Ascending aorta (tissue), 2 donors: Measurements from ENCODE around the gene CSTF1. TPM values are rescaled to one million over a fixed set of nuclear protein-coding genes. Genes with fewer than 3 reads are reported as not detected.

ENCODE experiments used
- DNase-seq, 2 donors: peaks; one replicate each; pipeline ENCODE4 v3.0.0-alpha.2; 2019; ENCODE audit warnings: low spot score in 2 of 2
- H3K27ac ChIP-seq, 2 donors: fragments of 200-600 bp; sonication (generic); one replicate each; pipeline ENCODE4 v1.5.1; 2016 to 2017; ENCODE audit warnings: mild to moderate bottlenecking in 1 of 2
- H3K27me3 ChIP-seq: fragments of 200-600 bp; sonication (generic); one replicate; pipeline ENCODE4 v1.5.1; 2017
- H3K36me3 ChIP-seq, 2 donors: fragments of 200-600 bp; sonication (generic); one replicate each; pipeline ENCODE4 v1.5.1; 2016
- H3K4me1 ChIP-seq, 2 donors: fragments of 200-600 bp; sonication (generic); one replicate each; pipeline ENCODE4 v1.5.1; 2016 to 2017; ENCODE audit warnings: mild to moderate bottlenecking in 1 of 2
- H3K4me3 ChIP-seq, 2 donors: fragments of 200-600 bp; sonication (generic); one replicate each; pipeline ENCODE4 v1.5.1; 2016 to 2017; ENCODE audit warnings: mild to moderate bottlenecking in 1 of 2
- H3K9me3 ChIP-seq, 2 donors: fragments of 200-600 bp; sonication (generic); one replicate each; pipeline ENCODE4 v1.5.1; 2016
- CTCF ChIP-seq, 3 experiments: fragments of 200-600 bp in 2 of 3; fragments of 450-650 bp in 1 of 3; sonication (generic) in 2 of 3; IDR thresholded peaks; one replicate each; pipeline ENCODE4 v1.5.1; 2016 to 2019; ENCODE audit warnings: antibody characterized with exemption in 3 of 3, mild to moderate bottlenecking in 1 of 3, moderate library complexity in 1 of 3
- intact Hi-C: fragments of 100-400 bp; cut with DNase I; formaldehyde crosslinking; loops from one replicate; pipeline ENCODE4 v1.15.1; 2023
- total RNA-seq: library from RNA; depleted of rRNA; stranded (reverse); fragments of >200 nt; gene quantifications from one replicate; pipeline ENCODE4 v1.1.0, GENCODE V29; 2016

CSTF1 gene
- total RNA-seq, 1 donor from 2014 or later: 13.7 TPM

- TF ChIP-seq CTCF (IDR thresholded peaks at IDR 0.05): no peak
- no peaks in the 10 kb centered on the region for H3K9me3 ChIP-seq
- no peaks in the 10 kb centered on the region for H3K4me1 ChIP-seq
- intact Hi-C loops: no loop called here
- H3K4me3 ChIP-seq: no peak overlapping the region
- no peaks in the 10 kb centered on the region for H3K36me3 ChIP-seq
- no peak for DNase-seq
- no peaks in the 10 kb centered on the region for H3K27me3 ChIP-seq
- H3K27ac ChIP-seq: no peak overlapping the region
These were observed 38.0 kb downstream of the CSTF1 start for GRCh38 chr20:56430461-56430860.

- intact Hi-C loops: no loop called here
- Histone ChIP-seq H3K36me3 (no peaks in the 10 kb centered on the region), H3K9me3 (no peaks in the 10 kb centered on the region), H3K4me3 (no peak overlapping the region), H3K27me3 (no peaks in the 10 kb centered on the region), H3K4me1 (no peaks in the 10 kb centered on the region), H3K27ac (no peak overlapping the region)
- TF ChIP-seq CTCF (IDR thresholded peaks at IDR 0.05): no peak
- DNase-seq: no peak
These were observed 38.5 kb downstream of the CSTF1 start for GRCh38 chr20:56430957-56431356.

GRCh38 chr20:56431471-56431870, 39.0 kb downstream of the CSTF1 start:
- no peak overlapping the region for H3K4me3 ChIP-seq
- no peak overlapping the region for H3K27ac ChIP-seq
- H3K9me3 ChIP-seq: no peaks in the 10 kb centered on the region
- no peaks in the 10 kb centered on the region for H3K27me3 ChIP-seq
- H3K36me3 ChIP-seq: no peaks in the 10 kb centered on the region
- TF ChIP-seq CTCF (IDR thresholded peaks at IDR 0.05): no peak
- no peaks in the 10 kb centered on the region for H3K4me1 ChIP-seq
- intact Hi-C loops: no loop called here
- DNase-seq: no peak

- H3K4me1 ChIP-seq: no peaks in the 10 kb centered on the region
- intact Hi-C loops: no loop called here
These were observed 40.9 kb downstream of the CSTF1 start for GRCh38 chr20:56433221-56433879.

GRCh38 chr20:56433880-56434255, 41.4 kb downstream of the CSTF1 start:
- no peaks in the 10 kb centered on the region for H3K27me3 ChIP-seq
- intact Hi-C loops: no loop called here
- no peak overlapping the region for H3K4me3 ChIP-seq
- no peak for TF ChIP-seq CTCF (IDR thresholded peaks at IDR 0.05)
- H3K36me3 ChIP-seq: no peaks in the 10 kb centered on the region
- no peak for DNase-seq
- H3K27ac ChIP-seq: no peak overlapping the region
- no peaks in the 10 kb centered on the region for H3K9me3 ChIP-seq
- no peaks in the 10 kb centered on the region for H3K4me1 ChIP-seq

More at GRCh38 chr20:56433221-56433879, 40.9 kb downstream of the CSTF1 start:
- Histone ChIP-seq H3K36me3 (no peaks in the 10 kb centered on the region), H3K27ac (no peak overlapping the region), H3K27me3 (no peaks in the 10 kb centered on the region), H3K9me3 (no peaks in the 10 kb centered on the region), H3K4me3 (no peak overlapping the region)
- no peak for DNase-seq
- TF ChIP-seq CTCF (IDR thresholded peaks at IDR 0.05): no peak
